ENCODE data around the gene PRR16. TPM values are rescaled to one million over a fixed set of nuclear protein-coding genes. Genes with fewer than 3 reads are reported as not detected.

Gene PRR16
- total RNA-seq, 6 experiments from 2014 or later = 53.5 to 74.0 (median 61.2) TPM

- Mint-ChIP-seq H3K36me3 (ENCODE audit: low read depth) (peaks cover 53% of the 10 kb centered on the region), H3K27me3 (ENCODE audit: insufficient read depth) (peaks cover 3% of the 10 kb centered on the region; the same call in 1 of the 2 replicates), H3K4me3 (no peak overlapping the region), H3K4me1 (ENCODE audit: low read depth) (peaks cover 72% of the 10 kb centered on the region), H3K9me3 (peaks cover 6% of the 10 kb centered on the region), H3K27ac (no peak overlapping the region)
- no peak for TF ChIP-seq CTCF (IDR thresholded peaks at IDR 0.05)
- DNase-seq = no peak
These were observed 99.9 kb downstream of the PRR16 start for GRCh38 chr5:120564013-120564412.

GRCh38 chr5:120567066-120567465 is 103.0 kb downstream of the PRR16 start:
- no peak overlapping the region for H3K4me3 Mint-ChIP-seq
- peaks cover 73% of the 10 kb centered on the region for H3K4me1 Mint-ChIP-seq (ENCODE audit: low read depth)
- no peak for DNase-seq
- no peak for TF ChIP-seq CTCF (IDR thresholded peaks at IDR 0.05)
- H3K9me3 Mint-ChIP-seq = no peaks in the 10 kb centered on the region; the same call in none of the 2 replicates
- H3K36me3 Mint-ChIP-seq (ENCODE audit: low read depth) = peaks cover 62% of the 10 kb centered on the region
- no peak overlapping the region; the same call in 1 of the 2 replicates for H3K27ac Mint-ChIP-seq
- peaks cover 3% of the 10 kb centered on the region; the same call in 1 of the 2 replicates for H3K27me3 Mint-ChIP-seq (ENCODE audit: insufficient read depth)

GRCh38 chr5:120567921-120568320 is 103.8 kb downstream of the PRR16 start:
- Mint-ChIP-seq H3K36me3 (ENCODE audit: low read depth) (peaks cover 68% of the 10 kb centered on the region), H3K4me1 (ENCODE audit: low read depth) (peaks cover 65% of the 10 kb centered on the region), H3K27ac (peak overlapping the region; percentile 32), H3K4me3 (peak overlapping the region; percentile 22; the same call in 1 of the 2 replicates), H3K9me3 (no peaks in the 10 kb centered on the region; the same call in none of the 2 replicates), H3K27me3 (ENCODE audit: insufficient read depth) (peaks cover 3% of the 10 kb centered on the region; the same call in 1 of the 2 replicates)
- DNase-seq = no peak
- TF ChIP-seq CTCF (IDR thresholded peaks at IDR 0.05) = no peak

GRCh38 chr5:120568711-120569110 is 104.6 kb downstream of the PRR16 start:
- peaks cover 57% of the 10 kb centered on the region for H3K4me1 Mint-ChIP-seq (ENCODE audit: low read depth)
- H3K27ac Mint-ChIP-seq = peak overlapping the region; percentile 60; the same call in 1 of the 2 replicates
- H3K4me3 Mint-ChIP-seq = peak overlapping the region; percentile 24; the same call in 1 of the 2 replicates
- DNase-seq = peak; percentile 35
- no peaks in the 10 kb centered on the region; the same call in none of the 2 replicates for H3K9me3 Mint-ChIP-seq
- peaks cover 60% of the 10 kb centered on the region for H3K36me3 Mint-ChIP-seq (ENCODE audit: low read depth)
- TF ChIP-seq CTCF (IDR thresholded peaks at IDR 0.05) = no peak
- peaks cover 3% of the 10 kb centered on the region; the same call in 1 of the 2 replicates for H3K27me3 Mint-ChIP-seq (ENCODE audit: insufficient read depth)

- Mint-ChIP-seq H3K27me3 (ENCODE audit: insufficient read depth) (no peaks in the 10 kb centered on the region; the same call in 1 of the 2 replicates), H3K4me1 (ENCODE audit: low read depth) (peaks cover 13% of the 10 kb centered on the region), H3K9me3 (peaks cover 8% of the 10 kb centered on the region), H3K27ac (no peak overlapping the region), H3K4me3 (no peak overlapping the region), H3K36me3 (ENCODE audit: low read depth) (peaks cover 33% of the 10 kb centered on the region)
- DNase-seq = no peak
- TF ChIP-seq CTCF (IDR thresholded peaks at IDR 0.05) = no peak; the same call in 1 of the 2 replicates
These were observed 112.5 kb downstream of the PRR16 start for GRCh38 chr5:120576588-120576987.

All from HFFc6 (cell line).